HG03103 (cell line): ENCODE results near the gene DDX39B.
A peak's percentile ranks its signal among the peaks of the same experiment; 100 is the strongest.
"Not testable (repeated sequence)": the region's sequence is repeated elsewhere in the genome, so short reads cannot be mapped to it uniquely, and the experiment has no call there.

Experiments used
- ATAC-seq: cut with Tn5 transposase; IDR thresholded peaks from one replicate; pipeline ENCODE4 v1.9.1; 2021; ENCODE audit warnings: low read depth; ENCODE audit not compliant: unreplicated experiment

Gene DDX39B

GRCh38 chr6:31541658-31542521, at the start of gene DDX39B:
Gene DDX39B (minus strand): TSS chr6:31542003. CDS start chr6:31540532, 1,471 bp downstream.
- ATAC-seq: peak; percentile 56

- not testable (repeated sequence) for ATAC-seq
Observed at GRCh38 chr6:31590691-31591090, 48.9 kb upstream of the DDX39B start.

- no peak for ATAC-seq
Observed at GRCh38 chr6:31588871-31589650, 47.3 kb upstream of the DDX39B start.

- ATAC-seq: no peak
Observed at GRCh38 chr6:31587791-31588777, 46.3 kb upstream of the DDX39B start.

- ATAC-seq: no peak
Observed at GRCh38 chr6:31586599-31587281, 44.9 kb upstream of the DDX39B start.

- ATAC-seq: no peak
Observed at GRCh38 chr6:31586008-31586407, 44.2 kb upstream of the DDX39B start, which contains the start of gene LST1. Gene LST1 (plus strand): TSS chr6:31586277. CDS start chr6:31587300, 1,023 bp downstream.

- ATAC-seq: no peak
Observed at GRCh38 chr6:31585491-31585890, 43.7 kb upstream of the DDX39B start.

- no peak for ATAC-seq
Observed at GRCh38 chr6:31582230-31582643, 40.4 kb upstream of the DDX39B start, which contains the start of gene LTB. Gene LTB (minus strand): TSS chr6:31582424. CDS start chr6:31582417, 7 bp downstream.

GRCh38 chr6:31581434-31582229, 39.8 kb upstream of the DDX39B start:
- ATAC-seq: no peak

GRCh38 chr6:31580807-31581433, 39.1 kb upstream of the DDX39B start:
- ATAC-seq: peak; percentile 48

- no peak for ATAC-seq
Observed at GRCh38 chr6:31580438-31580740, 38.6 kb upstream of the DDX39B start.

- no peak for ATAC-seq
Observed at GRCh38 chr6:31579546-31580437, 38.0 kb upstream of the DDX39B start.

- no peak for ATAC-seq
Observed at GRCh38 chr6:31579119-31579505, 37.3 kb upstream of the DDX39B start.

- ATAC-seq: no peak
Observed at GRCh38 chr6:31578184-31579118, 36.6 kb upstream of the DDX39B start.

GRCh38 chr6:31577579-31577966, 35.8 kb upstream of the DDX39B start:
- no peak for ATAC-seq

- ATAC-seq: no peak
Observed at GRCh38 chr6:31576897-31577578, 35.2 kb upstream of the DDX39B start.
